Measurements from ENCODE around the gene OPRD1. TPM values are rescaled to one million over a fixed set of nuclear protein-coding genes. Genes with fewer than 3 reads are reported as not detected.
A peak's percentile ranks its signal among the peaks of the same experiment; 100 is the strongest.
"Not testable (repeated sequence)": the region's sequence is repeated elsewhere in the genome, so short reads cannot be mapped to it uniquely, and the experiment has no call there.

OPRD1 gene
- total RNA-seq, 1 donor from 2014 or later: 0.09 TPM

- no peaks in the 10 kb centered on the region for H3K4me1 Mint-ChIP-seq
- DNase-seq: no peak
- H3K36me3 Mint-ChIP-seq (ENCODE audit: low read depth): no peaks in the 10 kb centered on the region
- intact Hi-C loops (cut with micrococcal nuclease): no loop called here
- H3K27me3 Mint-ChIP-seq: peaks cover 9% of the 10 kb centered on the region
- no peak overlapping the region for H3K27ac Mint-ChIP-seq
- no peaks in the 10 kb centered on the region for H3K9me3 Mint-ChIP-seq
- no peak overlapping the region for H3K4me3 Mint-ChIP-seq
These were observed 55.9 kb downstream of the OPRD1 start for GRCh38 chr1:28867850-28868249.

- Mint-ChIP-seq H3K9me3 (no peaks in the 10 kb centered on the region), H3K27ac (no peak overlapping the region), H3K27me3 (peaks cover 12% of the 10 kb centered on the region), H3K36me3 (ENCODE audit: low read depth) (no peaks in the 10 kb centered on the region), H3K4me3 (no peak overlapping the region), H3K4me1 (no peaks in the 10 kb centered on the region)
- DNase-seq: no peak
- intact Hi-C loops (cut with micrococcal nuclease): no loop called here
These were observed 58.0 kb downstream of the OPRD1 start for GRCh38 chr1:28869952-28870351.

- Mint-ChIP-seq H3K27me3 (peaks cover 14% of the 10 kb centered on the region), H3K4me1 (no peaks in the 10 kb centered on the region), H3K36me3 (ENCODE audit: low read depth) (no peaks in the 10 kb centered on the region), H3K27ac (no peak overlapping the region), H3K4me3 (no peak overlapping the region), H3K9me3 (no peaks in the 10 kb centered on the region)
- intact Hi-C loops (cut with micrococcal nuclease): no loop called here
- DNase-seq: no peak
These were observed 59.8 kb downstream of the OPRD1 start for GRCh38 chr1:28871631-28872401.

GRCh38 chr1:28875134-28875533 lies 63.2 kb downstream of the OPRD1 start:
- intact Hi-C loops (cut with micrococcal nuclease); H3K9me3 Mint-ChIP-seq; H3K27ac Mint-ChIP-seq; H3K4me1 Mint-ChIP-seq; H3K36me3 Mint-ChIP-seq (ENCODE audit: low read depth); H3K4me3 Mint-ChIP-seq; DNase-seq: not testable (repeated sequence)
- H3K27me3 Mint-ChIP-seq: peaks cover 16% of the 10 kb centered on the region

GRCh38 chr1:28877132-28877781 lies 65.3 kb downstream of the OPRD1 start:
- Mint-ChIP-seq H3K36me3 (ENCODE audit: low read depth) (no peaks in the 10 kb centered on the region), H3K4me3 (no peak overlapping the region), H3K9me3 (no peaks in the 10 kb centered on the region), H3K27ac (no peak overlapping the region), H3K27me3 (peaks cover 15% of the 10 kb centered on the region), H3K4me1 (peaks cover 10% of the 10 kb centered on the region)
- intact Hi-C loops (cut with micrococcal nuclease): loop anchor here (1.0 to 2.0 kb wide), 4 partner anchors 92 to 358 kb away; partner anchors contain the start of gene RNU11
- peak; percentile 93 for DNase-seq

- no peak for DNase-seq
- peaks cover 12% of the 10 kb centered on the region for H3K27me3 Mint-ChIP-seq
- intact Hi-C loops (cut with micrococcal nuclease): no loop called here
- no peaks in the 10 kb centered on the region for H3K36me3 Mint-ChIP-seq (ENCODE audit: low read depth)
- no peak overlapping the region for H3K4me3 Mint-ChIP-seq
- H3K27ac Mint-ChIP-seq: no peak overlapping the region
- no peaks in the 10 kb centered on the region for H3K9me3 Mint-ChIP-seq
- H3K4me1 Mint-ChIP-seq: peaks cover 10% of the 10 kb centered on the region
These were observed 66.8 kb downstream of the OPRD1 start for GRCh38 chr1:28878796-28879195.

GRCh38 chr1:28882009-28882628 lies 70.1 kb downstream of the OPRD1 start:
- no peak overlapping the region for H3K4me3 Mint-ChIP-seq
- no peaks in the 10 kb centered on the region for H3K9me3 Mint-ChIP-seq
- peak; percentile 94 for DNase-seq
- H3K27ac Mint-ChIP-seq: peak overlapping the region; percentile 8
- H3K36me3 Mint-ChIP-seq (ENCODE audit: low read depth): no peaks in the 10 kb centered on the region
- peaks cover under 1% of the 10 kb centered on the region for H3K27me3 Mint-ChIP-seq
- H3K4me1 Mint-ChIP-seq: peaks cover 34% of the 10 kb centered on the region
- intact Hi-C loops (cut with micrococcal nuclease): loop anchor here (1.0 kb wide), 2 partner anchors 152 to 320 kb away; no protein-coding TSS in a partner anchor

GRCh38 chr1:28883242-28883616 lies 71.3 kb downstream of the OPRD1 start:
- Mint-ChIP-seq H3K27me3 (no peaks in the 10 kb centered on the region), H3K4me3 (no peak overlapping the region), H3K4me1 (peaks cover 34% of the 10 kb centered on the region), H3K27ac (no peak overlapping the region), H3K9me3 (no peaks in the 10 kb centered on the region), H3K36me3 (ENCODE audit: low read depth) (peaks cover 2% of the 10 kb centered on the region)
- intact Hi-C loops (cut with micrococcal nuclease): no loop called here
- DNase-seq: no peak

- Mint-ChIP-seq H3K4me3 (peak overlapping the region; percentile 10), H3K9me3 (no peaks in the 10 kb centered on the region), H3K27ac (peak overlapping the region; percentile 92), H3K4me1 (peaks cover 49% of the 10 kb centered on the region), H3K36me3 (ENCODE audit: low read depth) (peaks cover 3% of the 10 kb centered on the region), H3K27me3 (no peaks in the 10 kb centered on the region)
- DNase-seq: peak; percentile 71
- intact Hi-C loops (cut with micrococcal nuclease): loop anchor here (1.0 to 5.0 kb wide), 4 partner anchors 42 to 296 kb away; partner anchors contain the start of gene SRSF4
These were observed 73.5 kb downstream of the OPRD1 start for GRCh38 chr1:28885472-28885877.

- Mint-ChIP-seq H3K9me3 (no peaks in the 10 kb centered on the region), H3K27me3 (no peaks in the 10 kb centered on the region), H3K36me3 (ENCODE audit: low read depth) (peaks cover 5% of the 10 kb centered on the region), H3K4me1 (peaks cover 52% of the 10 kb centered on the region), H3K4me3 (peak overlapping the region; percentile 89), H3K27ac (peak overlapping the region; percentile 92)
- intact Hi-C loops (cut with micrococcal nuclease): loop anchor here (1.0 to 5.0 kb wide), 5 partner anchors 41 to 295 kb away; partner anchors contain the start of genes SRSF4 and YTHDF2
- DNase-seq: peak; percentile 67
These were observed 74.2 kb downstream of the OPRD1 start for GRCh38 chr1:28885977-28886730.

- Mint-ChIP-seq H3K27ac (peak overlapping the region; percentile 92), H3K9me3 (no peaks in the 10 kb centered on the region), H3K4me3 (peak overlapping the region; percentile 89), H3K36me3 (ENCODE audit: low read depth) (peaks cover 6% of the 10 kb centered on the region), H3K27me3 (no peaks in the 10 kb centered on the region), H3K4me1 (peaks cover 50% of the 10 kb centered on the region)
- peak; percentile 98 for DNase-seq
- intact Hi-C loops (cut with micrococcal nuclease): loop anchor here (1.0 to 5.0 kb wide), 3 partner anchors 27 to 151 kb away; partner anchors contain the start of genes EPB41 and YTHDF2
These were observed 74.9 kb downstream of the OPRD1 start for GRCh38 chr1:28886731-28887418.

GRCh38 chr1:28887419-28887834 lies 75.5 kb downstream of the OPRD1 start:
- Mint-ChIP-seq H3K27me3 (no peaks in the 10 kb centered on the region), H3K4me1 (peaks cover 48% of the 10 kb centered on the region), H3K27ac (peak overlapping the region; percentile 87), H3K36me3 (ENCODE audit: low read depth) (peaks cover 11% of the 10 kb centered on the region), H3K9me3 (no peaks in the 10 kb centered on the region), H3K4me3 (peak overlapping the region; percentile 91)
- intact Hi-C loops (cut with micrococcal nuclease): loop anchor here (1.0 to 5.0 kb wide), 2 partner anchors 27 to 40 kb away; partner anchors contain the start of gene EPB41
- peak; percentile 81 for DNase-seq

All from activated CD4-positive, alpha-beta T cell treated with anti-CD3 and anti-CD28 coated beads, Interleukin-2, amount 10 ng/mL, durations not matched to agents 24 days and 14 days (primary cell).